ENCODE data around the gene CYP2C18. TPM values are rescaled to one million over a fixed set of nuclear protein-coding genes. Genes with fewer than 3 reads are reported as not detected.
"Not testable (repeated sequence)": the region's sequence is repeated elsewhere in the genome, so short reads cannot be mapped to it uniquely, and the experiment has no call there.

Gene CYP2C18
- not detected for total RNA-seq

DNA sequence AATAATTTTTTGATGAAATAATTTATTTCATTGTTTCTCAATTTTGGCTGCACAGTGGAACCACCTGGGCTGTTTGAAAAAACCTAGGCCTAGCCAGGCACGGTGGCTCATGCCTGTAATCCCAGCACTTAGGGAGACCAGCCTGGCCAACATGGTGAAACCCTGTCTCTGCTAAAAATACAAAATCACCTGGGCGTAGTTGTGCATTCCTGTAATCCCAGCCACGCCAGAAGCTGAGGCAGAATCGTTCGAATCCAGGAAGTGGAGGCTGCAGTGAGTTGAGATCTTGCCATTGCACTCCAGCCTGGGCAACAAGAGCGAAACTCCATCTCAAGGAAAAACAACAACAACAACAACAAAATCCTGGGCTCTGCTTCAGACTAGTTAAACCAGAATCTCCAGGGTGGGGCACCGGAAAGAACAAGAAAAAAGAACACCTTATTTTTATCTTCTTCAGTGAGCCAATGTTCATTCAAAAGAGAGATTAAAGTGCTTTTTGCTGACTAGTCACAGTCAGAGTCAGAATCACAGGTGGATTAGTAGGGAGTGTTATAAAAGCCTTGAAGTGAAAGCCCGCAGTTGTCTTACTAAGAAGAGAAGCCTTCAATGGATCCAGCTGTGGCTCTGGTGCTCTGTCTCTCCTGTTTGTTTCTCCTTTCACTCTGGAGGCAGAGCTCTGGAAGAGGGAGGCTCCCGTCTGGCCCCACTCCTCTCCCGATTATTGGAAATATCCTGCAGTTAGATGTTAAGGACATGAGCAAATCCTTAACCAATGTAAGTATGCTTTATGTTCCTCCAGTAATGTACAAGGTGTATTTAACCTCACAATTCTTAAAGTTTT, at the start of gene CYP2C18:
Gene CYP2C18, plus strand, starts transcription at position 516 of the 841 bp plus-strand sequence. Its CDS starts 91 bp downstream, at position 607.
- H3K9me3 Mint-ChIP-seq, result peaks cover 1% of the 10 kb centered on the region
- no peaks in the 10 kb centered on the region for H3K36me3 Mint-ChIP-seq
- no peaks in the 10 kb centered on the region for H3K4me1 Mint-ChIP-seq
- DNase-seq (no peak), ATAC-seq (ENCODE audit: low read depth) (no peak)
- H3K27ac Mint-ChIP-seq, result no peak within 1 kb of the TSS
- no peaks in the 10 kb centered on the region for H3K27me3 Mint-ChIP-seq
- H3K4me3 Mint-ChIP-seq, result no peak within 1 kb of the TSS
- POLR2A ChIA-PET, result no interaction called here

DNA sequence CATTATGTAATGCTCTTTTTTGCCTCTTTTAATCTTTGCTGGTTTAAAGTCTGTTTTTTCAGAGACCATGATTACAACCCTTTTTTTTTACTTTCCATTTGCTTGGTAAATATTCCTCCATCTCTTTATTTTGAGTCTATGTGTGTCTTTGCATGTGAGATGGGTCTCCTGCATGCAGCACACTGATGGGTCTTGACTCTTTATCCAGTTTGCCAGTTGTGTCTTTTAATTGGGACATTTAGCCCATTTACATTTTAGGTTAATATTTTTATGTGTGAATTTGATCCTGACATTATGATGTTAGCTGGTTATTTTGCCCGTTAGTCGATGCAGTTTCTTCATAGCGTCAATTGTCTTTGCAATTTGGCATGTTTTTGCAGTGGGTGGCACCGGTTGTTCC, 45.4 kb upstream of the CYP2C18 start:
- H3K9me3 Mint-ChIP-seq, result peaks cover 11% of the 10 kb centered on the region
- H3K27ac Mint-ChIP-seq; H3K4me1 Mint-ChIP-seq; H3K27me3 Mint-ChIP-seq; POLR2A ChIA-PET; ATAC-seq (ENCODE audit: low read depth); DNase-seq; H3K36me3 Mint-ChIP-seq; H3K4me3 Mint-ChIP-seq: not testable (repeated sequence)

DNA sequence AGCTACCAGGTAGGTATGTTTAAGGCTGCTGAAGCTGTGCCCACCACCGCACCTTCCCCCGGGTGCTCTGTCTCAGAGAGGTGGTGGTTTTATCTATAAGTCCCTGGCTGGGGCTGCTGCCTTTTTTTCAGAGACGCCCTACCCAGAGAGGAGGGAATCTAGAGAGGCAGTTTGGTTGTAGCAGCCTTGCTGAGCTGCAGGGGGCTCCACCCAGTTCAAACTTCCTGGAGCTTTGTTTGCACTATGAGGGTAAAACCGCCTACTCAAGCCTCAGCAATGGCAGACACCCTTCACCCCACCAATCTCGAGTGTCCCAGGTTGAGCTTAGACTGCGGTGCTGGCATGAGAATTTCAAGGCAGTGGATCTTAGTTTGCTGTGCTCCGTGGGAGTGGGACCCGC, 43.6 kb upstream of the CYP2C18 start:
- no peaks in the 10 kb centered on the region for H3K4me1 Mint-ChIP-seq
- POLR2A ChIA-PET, result no interaction called here
- no peak overlapping the region for H3K4me3 Mint-ChIP-seq
- DNase-seq, result no peak
- H3K27ac Mint-ChIP-seq, result no peak overlapping the region
- ATAC-seq (ENCODE audit: low read depth), result no peak
- no peaks in the 10 kb centered on the region for H3K27me3 Mint-ChIP-seq
- peaks cover 2% of the 10 kb centered on the region for H3K36me3 Mint-ChIP-seq
- H3K9me3 Mint-ChIP-seq, result peaks cover 9% of the 10 kb centered on the region

DNA sequence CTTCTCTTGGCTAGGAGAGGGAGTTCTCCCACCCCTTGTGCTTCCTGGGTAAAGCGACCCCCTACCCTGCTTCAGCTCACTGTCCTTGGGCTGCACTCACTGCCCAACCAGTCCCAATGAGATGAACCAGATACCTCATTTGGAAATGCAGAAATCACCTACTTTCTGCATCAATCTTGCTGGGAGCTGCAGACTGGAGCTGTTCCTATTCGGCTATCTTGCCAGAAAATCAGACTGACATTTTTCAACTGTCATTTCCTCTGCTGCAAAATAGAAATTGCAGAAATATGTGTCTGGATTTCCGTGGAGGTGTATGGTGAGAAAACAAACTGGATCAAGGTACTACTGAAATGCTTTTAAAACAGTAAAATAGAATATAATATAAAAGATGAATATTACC, 43.0 kb upstream of the CYP2C18 start:
- no peaks in the 10 kb centered on the region for H3K4me1 Mint-ChIP-seq
- DNase-seq (no peak), ATAC-seq (ENCODE audit: low read depth) (no peak)
- no peak overlapping the region for H3K27ac Mint-ChIP-seq
- POLR2A ChIA-PET, result no interaction called here
- no peak overlapping the region for H3K4me3 Mint-ChIP-seq
- peaks cover 9% of the 10 kb centered on the region for H3K9me3 Mint-ChIP-seq
- no peaks in the 10 kb centered on the region for H3K27me3 Mint-ChIP-seq
- H3K36me3 Mint-ChIP-seq, result peaks cover 2% of the 10 kb centered on the region

DNA sequence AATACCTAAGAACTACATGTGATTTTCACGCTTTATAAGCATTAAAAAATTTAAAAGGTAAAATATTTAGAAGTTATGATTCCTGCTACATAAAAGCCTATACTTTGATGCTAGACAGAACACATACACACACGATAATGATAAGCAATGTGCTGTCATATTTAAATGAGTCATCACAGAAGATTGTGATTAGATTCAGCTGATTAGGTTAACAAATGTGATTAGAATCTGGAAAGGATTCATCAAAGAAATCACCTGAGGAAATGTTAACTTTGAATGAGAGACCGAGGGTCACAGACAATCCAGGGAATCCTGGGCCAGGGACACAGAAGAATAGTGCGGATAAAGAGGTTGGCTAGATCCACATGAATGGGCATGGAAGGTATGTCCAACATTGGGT, 42.0 kb upstream of the CYP2C18 start:
- Mint-ChIP-seq H3K4me1 (no peaks in the 10 kb centered on the region), H3K9me3 (peaks cover 6% of the 10 kb centered on the region), H3K27ac (no peak overlapping the region), H3K36me3 (peaks cover 2% of the 10 kb centered on the region), H3K4me3 (no peak overlapping the region), H3K27me3 (no peaks in the 10 kb centered on the region)
- POLR2A ChIA-PET, result no interaction called here
- no peak for ATAC-seq (ENCODE audit: low read depth)
- DNase-seq, result no peak

DNA sequence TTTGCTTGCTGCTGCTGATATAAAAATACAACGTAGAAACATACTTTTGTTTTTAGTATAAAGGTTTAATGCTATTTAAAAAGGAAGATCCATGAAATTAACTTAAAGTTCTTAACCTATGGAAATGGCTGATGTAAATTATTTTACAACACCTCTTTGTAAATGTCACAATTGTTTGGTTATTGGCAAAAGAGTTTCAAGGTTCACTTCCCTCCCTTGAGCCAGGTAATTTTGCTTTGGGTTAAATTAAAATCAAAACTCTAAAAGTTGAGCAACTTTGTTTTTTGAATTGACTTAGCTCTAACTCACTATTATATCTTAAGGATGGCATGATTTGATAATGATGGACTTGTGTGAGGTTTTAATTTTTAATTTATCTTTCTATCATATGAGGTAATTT, 39.2 kb upstream of the CYP2C18 start:
- POLR2A ChIA-PET, result no interaction called here
- Mint-ChIP-seq H3K27ac (no peak overlapping the region), H3K9me3 (no peaks in the 10 kb centered on the region), H3K4me1 (no peaks in the 10 kb centered on the region), H3K36me3 (no peaks in the 10 kb centered on the region), H3K27me3 (no peaks in the 10 kb centered on the region), H3K4me3 (no peak overlapping the region)
- ATAC-seq (ENCODE audit: low read depth) (no peak), DNase-seq (no peak)

DNA sequence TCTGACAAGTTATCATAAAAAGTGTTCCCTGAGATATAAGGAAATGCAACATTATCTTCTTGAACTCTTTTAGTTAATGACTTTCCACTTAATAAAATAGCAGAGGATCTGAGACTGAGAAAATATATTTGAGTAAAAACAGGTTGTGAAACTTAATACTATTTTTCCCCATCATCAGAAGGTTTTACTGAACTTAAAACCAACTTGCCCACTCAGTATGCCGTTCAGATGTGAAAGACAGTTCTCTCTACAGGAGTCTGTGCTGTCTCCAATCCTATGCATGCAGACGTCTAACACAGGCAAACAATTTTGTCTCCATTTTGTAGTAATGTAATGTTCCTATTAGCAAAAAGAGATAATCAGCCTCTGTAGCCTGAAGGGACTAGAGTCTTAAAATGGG, 38.2 kb upstream of the CYP2C18 start:
- POLR2A ChIA-PET, result no interaction called here
- DNase-seq, result no peak
- Mint-ChIP-seq H3K27me3 (no peaks in the 10 kb centered on the region), H3K4me3 (no peak overlapping the region), H3K9me3 (no peaks in the 10 kb centered on the region), H3K4me1 (no peaks in the 10 kb centered on the region), H3K27ac (no peak overlapping the region), H3K36me3 (no peaks in the 10 kb centered on the region)
- no peak for ATAC-seq (ENCODE audit: low read depth)

DNA sequence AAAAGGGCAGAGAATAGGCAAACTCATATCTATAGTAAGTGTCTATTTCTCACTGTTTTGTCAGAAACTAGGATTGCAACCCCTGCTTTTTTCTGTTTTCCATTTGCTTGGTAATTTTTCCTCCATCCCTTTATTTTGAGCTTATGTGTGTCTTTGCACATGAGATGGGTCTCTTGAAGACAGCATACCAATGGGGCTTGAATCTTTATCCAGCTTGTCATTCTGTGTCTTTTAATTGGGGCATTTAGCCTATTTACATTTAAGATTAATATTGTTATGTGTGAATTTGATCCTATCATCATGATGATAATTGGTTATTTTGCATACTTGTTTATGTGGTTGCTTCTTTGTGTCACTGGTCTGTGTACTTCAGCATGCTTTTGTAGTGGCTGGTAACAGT, 28.3 kb upstream of the CYP2C18 start:
- not testable (repeated sequence) for H3K9me3 Mint-ChIP-seq, H3K4me1 Mint-ChIP-seq, H3K27ac Mint-ChIP-seq

DNA sequence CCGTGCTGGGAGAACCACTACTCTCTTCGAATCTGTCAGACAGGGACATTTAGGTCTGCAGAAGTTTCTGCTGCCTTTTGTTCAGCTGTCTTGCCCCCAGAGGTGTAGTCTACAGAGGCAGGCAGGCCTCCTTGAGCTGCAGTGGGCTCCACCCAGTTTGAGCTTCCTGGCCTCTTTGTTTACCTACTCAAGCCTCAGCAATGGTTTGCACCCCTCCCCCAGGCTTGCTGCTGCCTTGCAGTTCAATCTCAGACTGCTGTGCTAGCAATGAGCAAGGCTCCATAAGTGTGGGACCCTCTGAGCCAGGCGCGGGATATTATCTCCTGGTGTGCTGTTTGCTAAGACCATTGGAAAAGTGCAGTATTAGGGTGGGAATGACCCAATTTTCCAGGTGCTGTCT, 20.5 kb upstream of the CYP2C18 start:
- ATAC-seq (ENCODE audit: low read depth); POLR2A ChIA-PET; DNase-seq; H3K9me3 Mint-ChIP-seq; H3K27ac Mint-ChIP-seq; H3K4me3 Mint-ChIP-seq; H3K36me3 Mint-ChIP-seq; H3K4me1 Mint-ChIP-seq; H3K27me3 Mint-ChIP-seq: not testable (repeated sequence)

More for the DNA sequence above, 28.3 kb upstream of the CYP2C18 start:
- H3K4me3 Mint-ChIP-seq; POLR2A ChIA-PET; H3K36me3 Mint-ChIP-seq; ATAC-seq (ENCODE audit: low read depth); H3K27me3 Mint-ChIP-seq; DNase-seq: not testable (repeated sequence)

DNA sequence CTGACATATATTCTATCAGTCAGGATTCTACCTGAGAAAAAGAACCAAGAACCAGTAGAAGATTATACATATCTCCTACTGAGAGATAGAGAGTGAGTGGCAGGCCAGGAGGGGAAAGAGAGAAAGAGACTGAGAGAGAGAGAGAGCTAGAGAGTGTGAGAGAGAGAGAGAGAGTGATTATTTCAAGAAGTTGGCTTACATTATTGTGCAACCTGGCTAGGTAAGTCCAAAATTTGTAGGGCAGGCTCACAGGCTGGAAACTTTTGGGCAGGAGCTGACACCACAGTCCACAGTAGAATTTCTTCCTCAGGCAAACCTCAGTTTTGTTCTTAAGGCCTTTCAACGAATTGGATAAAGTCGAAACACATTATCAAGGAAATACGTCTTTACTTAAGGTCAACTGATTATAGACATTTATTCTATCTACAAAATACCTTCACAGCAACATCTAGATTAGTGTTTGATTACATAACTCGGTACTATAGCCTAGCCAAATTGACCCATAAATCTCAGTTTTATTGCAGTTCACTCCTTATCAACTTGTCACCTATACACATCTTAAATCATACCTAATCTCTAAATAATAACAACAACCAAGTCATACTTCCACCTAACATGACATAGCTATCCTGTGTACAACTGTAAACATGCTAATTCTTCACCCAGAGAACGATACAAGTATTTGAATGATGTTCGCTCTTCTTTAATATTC, 17.0 kb upstream of the CYP2C18 start:
- no peaks in the 10 kb centered on the region for H3K36me3 Mint-ChIP-seq
- POLR2A ChIA-PET, result no interaction called here
- H3K9me3 Mint-ChIP-seq, result no peaks in the 10 kb centered on the region
- no peak for DNase-seq
- no peak overlapping the region for H3K27ac Mint-ChIP-seq
- H3K4me3 Mint-ChIP-seq, result no peak overlapping the region
- no peak for ATAC-seq (ENCODE audit: low read depth)
- H3K27me3 Mint-ChIP-seq, result no peaks in the 10 kb centered on the region
- H3K4me1 Mint-ChIP-seq, result no peaks in the 10 kb centered on the region

DNA sequence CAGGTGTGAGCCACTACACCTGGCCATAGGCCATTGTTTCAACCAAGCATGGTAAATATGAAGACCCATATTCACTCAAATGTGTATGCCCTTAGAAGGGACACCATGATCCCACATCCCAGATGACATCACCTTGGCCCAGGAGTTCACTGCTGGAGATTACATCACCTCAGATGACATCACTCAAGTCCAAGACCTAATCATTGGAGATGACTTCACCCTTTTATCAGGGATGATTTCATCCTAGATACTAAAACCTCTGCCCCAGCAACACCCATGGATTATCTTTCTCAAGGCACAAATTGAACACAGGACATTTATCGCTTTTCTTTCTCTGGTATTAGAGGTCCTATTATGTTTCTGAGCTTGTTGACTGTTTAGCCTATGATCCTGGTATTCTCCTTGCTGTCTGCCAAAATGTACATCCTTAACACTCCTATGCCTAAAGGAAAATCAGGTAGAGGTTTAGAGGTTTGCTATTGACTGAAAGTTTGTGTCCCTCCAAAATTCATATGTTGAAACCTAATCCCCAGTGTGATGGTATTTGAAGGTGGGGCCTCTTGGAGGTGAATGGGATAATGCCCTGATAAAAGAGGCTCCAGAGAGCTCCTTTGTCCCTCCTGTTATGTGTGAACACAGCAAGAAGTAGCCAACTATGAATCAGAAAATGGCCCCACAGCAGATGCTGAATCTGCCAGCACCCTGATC, 9.8 kb upstream of the CYP2C18 start:
- Mint-ChIP-seq H3K4me1 (no peaks in the 10 kb centered on the region), H3K27me3 (no peaks in the 10 kb centered on the region), H3K36me3 (no peaks in the 10 kb centered on the region), H3K4me3 (no peak overlapping the region), H3K27ac (no peak overlapping the region), H3K9me3 (no peaks in the 10 kb centered on the region)
- POLR2A ChIA-PET, result no interaction called here
- DNase-seq (no peak), ATAC-seq (ENCODE audit: low read depth) (no peak)

DNA sequence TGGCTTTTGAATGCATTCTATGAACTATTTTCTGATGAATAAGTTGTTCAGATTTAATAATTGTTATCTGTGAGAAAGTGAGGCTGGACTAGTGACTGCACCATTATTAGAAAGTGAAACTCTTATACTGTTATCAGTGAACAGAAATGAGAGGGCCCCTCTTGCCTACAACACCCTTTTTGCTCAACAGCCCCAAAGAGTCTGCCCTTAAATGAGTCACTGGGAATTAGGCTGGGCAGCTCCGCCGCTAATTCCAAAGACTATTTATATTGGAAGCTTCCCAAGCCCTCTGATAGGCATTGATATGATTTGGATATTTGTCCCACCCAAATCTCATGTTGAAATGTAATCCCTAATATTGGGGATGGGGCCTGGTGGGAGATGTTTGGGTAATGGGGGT, 7.0 kb upstream of the CYP2C18 start:
- H3K4me3 Mint-ChIP-seq, result no peak overlapping the region
- H3K36me3 Mint-ChIP-seq, result no peaks in the 10 kb centered on the region
- H3K4me1 Mint-ChIP-seq, result no peaks in the 10 kb centered on the region
- DNase-seq (no peak), ATAC-seq (ENCODE audit: low read depth) (no peak)
- H3K27me3 Mint-ChIP-seq, result no peaks in the 10 kb centered on the region
- no peak overlapping the region for H3K27ac Mint-ChIP-seq
- H3K9me3 Mint-ChIP-seq, result no peaks in the 10 kb centered on the region
- POLR2A ChIA-PET, result no interaction called here

DNA sequence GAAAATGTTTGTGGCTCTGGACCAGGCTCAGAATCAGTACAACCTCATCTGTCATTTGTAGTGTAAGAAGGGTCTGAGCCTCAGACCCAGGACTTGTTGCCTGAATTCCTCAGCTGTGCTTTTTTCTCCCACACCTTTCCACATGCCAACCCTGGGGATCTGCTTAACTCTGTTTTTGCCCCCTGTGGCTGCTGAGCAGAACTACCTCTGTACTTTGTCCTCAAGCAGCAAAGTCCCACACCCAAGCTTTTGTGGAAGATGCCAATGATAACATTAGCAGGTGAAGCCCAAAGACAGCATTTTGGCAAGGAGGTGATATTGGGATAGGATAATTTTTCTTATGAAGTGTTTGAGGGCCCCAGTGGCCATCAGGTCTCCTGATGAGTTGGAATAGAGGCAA, 5.8 kb upstream of the CYP2C18 start:
- no peaks in the 10 kb centered on the region for H3K27me3 Mint-ChIP-seq
- ATAC-seq (ENCODE audit: low read depth) (no peak), DNase-seq (no peak)
- no peaks in the 10 kb centered on the region for H3K36me3 Mint-ChIP-seq
- no peak overlapping the region for H3K4me3 Mint-ChIP-seq
- POLR2A ChIA-PET, result no interaction called here
- no peaks in the 10 kb centered on the region for H3K9me3 Mint-ChIP-seq
- H3K4me1 Mint-ChIP-seq, result no peaks in the 10 kb centered on the region
- H3K27ac Mint-ChIP-seq, result no peak overlapping the region

DNA sequence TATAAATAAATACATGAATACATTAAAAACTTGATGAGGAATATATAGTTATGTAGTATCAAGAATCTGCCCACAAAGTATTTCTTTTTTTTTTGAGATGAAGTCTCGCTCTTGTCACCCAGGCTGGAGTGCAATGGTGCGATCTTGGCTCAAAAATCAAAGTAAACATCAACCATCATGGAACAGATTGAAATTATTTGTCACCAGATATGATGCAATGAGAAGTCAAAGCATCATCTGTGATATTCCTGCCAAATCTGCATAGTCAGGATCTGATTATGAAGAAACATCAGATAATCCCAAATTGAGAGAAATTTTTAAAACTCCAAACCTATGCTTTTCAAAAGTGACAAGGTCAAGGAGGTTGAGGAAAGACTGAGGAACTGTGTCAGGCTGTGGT, 5.1 kb upstream of the CYP2C18 start:
- H3K9me3 Mint-ChIP-seq, result no peaks in the 10 kb centered on the region
- H3K27me3 Mint-ChIP-seq, result no peaks in the 10 kb centered on the region
- H3K4me1 Mint-ChIP-seq, result no peaks in the 10 kb centered on the region
- POLR2A ChIA-PET, result no interaction called here
- no peak overlapping the region for H3K4me3 Mint-ChIP-seq
- H3K36me3 Mint-ChIP-seq, result no peaks in the 10 kb centered on the region
- DNase-seq (no peak), ATAC-seq (ENCODE audit: low read depth) (no peak)
- H3K27ac Mint-ChIP-seq, result no peak overlapping the region
